D721Med (cell line): ENCODE data around the gene LAMA5.

ENCODE experiments used
- DNase-seq: peaks from one replicate; pipeline ENCODE4 v3.0.0; 2011; ENCODE audit warnings: low spot score; ENCODE audit not compliant: insufficient read length
- FAIRE-seq: peaks from 2 replicates; lab custom pipeline; 2011; peaks lifted over from hg19 to GRCh38; lab: Jason Lieb, UNC
- TF ChIP-seq, protein P1 (sequence below): IDR thresholded peaks from 2 replicates; pipeline ENCODE4 v1.5.1; 2012; ENCODE audit warnings: mild to moderate bottlenecking, control low read depth; ENCODE audit not compliant: insufficient read depth; ENCODE audit errors: missing control alignments

LAMA5 gene

GRCh38 chr20:62317167-62317655 lies 49.9 kb downstream of the LAMA5 start:
- no peak for FAIRE-seq
- TF ChIP-seq, protein P1, sequence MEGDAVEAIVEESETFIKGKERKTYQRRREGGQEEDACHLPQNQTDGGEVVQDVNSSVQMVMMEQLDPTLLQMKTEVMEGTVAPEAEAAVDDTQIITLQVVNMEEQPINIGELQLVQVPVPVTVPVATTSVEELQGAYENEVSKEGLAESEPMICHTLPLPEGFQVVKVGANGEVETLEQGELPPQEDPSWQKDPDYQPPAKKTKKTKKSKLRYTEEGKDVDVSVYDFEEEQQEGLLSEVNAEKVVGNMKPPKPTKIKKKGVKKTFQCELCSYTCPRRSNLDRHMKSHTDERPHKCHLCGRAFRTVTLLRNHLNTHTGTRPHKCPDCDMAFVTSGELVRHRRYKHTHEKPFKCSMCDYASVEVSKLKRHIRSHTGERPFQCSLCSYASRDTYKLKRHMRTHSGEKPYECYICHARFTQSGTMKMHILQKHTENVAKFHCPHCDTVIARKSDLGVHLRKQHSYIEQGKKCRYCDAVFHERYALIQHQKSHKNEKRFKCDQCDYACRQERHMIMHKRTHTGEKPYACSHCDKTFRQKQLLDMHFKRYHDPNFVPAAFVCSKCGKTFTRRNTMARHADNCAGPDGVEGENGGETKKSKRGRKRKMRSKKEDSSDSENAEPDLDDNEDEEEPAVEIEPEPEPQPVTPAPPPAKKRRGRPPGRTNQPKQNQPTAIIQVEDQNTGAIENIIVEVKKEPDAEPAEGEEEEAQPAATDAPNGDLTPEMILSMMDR: no peak
- DNase-seq: no peak

DNA sequence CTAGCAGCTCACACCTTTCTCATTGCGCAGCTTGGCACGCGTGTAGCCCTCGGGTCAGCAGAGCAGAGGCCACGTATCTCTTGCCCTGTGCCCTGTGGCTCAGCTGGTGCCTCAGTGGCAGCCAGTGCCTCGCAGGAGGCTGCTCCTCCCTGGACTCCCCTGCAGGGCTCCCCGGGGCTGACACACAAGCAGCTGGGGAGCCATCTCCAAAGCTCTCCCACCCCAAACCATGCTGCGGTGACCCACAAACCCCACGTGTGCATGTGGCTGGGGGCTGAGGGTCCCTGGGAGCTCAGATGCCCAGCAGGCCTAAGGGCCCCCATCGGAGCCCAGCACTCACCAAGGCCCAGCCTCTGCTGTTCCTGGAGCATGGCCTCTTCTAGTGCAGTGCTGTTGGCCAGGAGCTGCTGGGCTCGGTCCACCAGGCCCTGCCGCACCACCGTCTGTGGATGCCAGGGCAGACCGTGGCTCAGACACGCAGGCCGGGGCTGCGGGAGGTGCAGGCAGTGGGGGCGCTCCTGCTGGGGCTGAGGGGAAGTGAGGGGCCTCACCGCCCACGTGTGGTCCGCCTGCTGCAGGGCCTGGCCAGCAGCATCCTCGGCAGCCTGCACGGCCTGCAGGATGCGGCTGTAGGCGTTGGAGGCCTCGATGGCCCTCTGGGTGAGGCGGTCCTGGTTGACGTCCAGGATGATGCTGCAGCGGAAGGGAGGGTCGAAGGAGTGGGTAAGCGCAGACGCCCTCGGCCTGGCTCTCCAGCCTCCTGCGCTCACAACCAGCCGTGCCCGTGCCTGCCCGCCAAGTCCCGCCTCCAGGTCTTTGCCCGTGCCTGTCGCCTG lies 50.6 kb downstream of the LAMA5 start:
- no peak for DNase-seq
- FAIRE-seq: no peak
- TF ChIP-seq, protein P1: no peak

GRCh38 chr20:62315773-62316172 lies 51.3 kb downstream of the LAMA5 start:
- DNase-seq: no peak
- TF ChIP-seq, protein P1: no peak
- FAIRE-seq: no peak

- no peak for DNase-seq
- no peak for FAIRE-seq
- TF ChIP-seq, protein P1: no peak
Observed at GRCh38 chr20:62314711-62315302, 52.3 kb downstream of the LAMA5 start.

- no peak for DNase-seq
- TF ChIP-seq, protein P1: no peak
- no peak for FAIRE-seq
Observed at GRCh38 chr20:62314339-62314638, 52.8 kb downstream of the LAMA5 start.

DNA sequence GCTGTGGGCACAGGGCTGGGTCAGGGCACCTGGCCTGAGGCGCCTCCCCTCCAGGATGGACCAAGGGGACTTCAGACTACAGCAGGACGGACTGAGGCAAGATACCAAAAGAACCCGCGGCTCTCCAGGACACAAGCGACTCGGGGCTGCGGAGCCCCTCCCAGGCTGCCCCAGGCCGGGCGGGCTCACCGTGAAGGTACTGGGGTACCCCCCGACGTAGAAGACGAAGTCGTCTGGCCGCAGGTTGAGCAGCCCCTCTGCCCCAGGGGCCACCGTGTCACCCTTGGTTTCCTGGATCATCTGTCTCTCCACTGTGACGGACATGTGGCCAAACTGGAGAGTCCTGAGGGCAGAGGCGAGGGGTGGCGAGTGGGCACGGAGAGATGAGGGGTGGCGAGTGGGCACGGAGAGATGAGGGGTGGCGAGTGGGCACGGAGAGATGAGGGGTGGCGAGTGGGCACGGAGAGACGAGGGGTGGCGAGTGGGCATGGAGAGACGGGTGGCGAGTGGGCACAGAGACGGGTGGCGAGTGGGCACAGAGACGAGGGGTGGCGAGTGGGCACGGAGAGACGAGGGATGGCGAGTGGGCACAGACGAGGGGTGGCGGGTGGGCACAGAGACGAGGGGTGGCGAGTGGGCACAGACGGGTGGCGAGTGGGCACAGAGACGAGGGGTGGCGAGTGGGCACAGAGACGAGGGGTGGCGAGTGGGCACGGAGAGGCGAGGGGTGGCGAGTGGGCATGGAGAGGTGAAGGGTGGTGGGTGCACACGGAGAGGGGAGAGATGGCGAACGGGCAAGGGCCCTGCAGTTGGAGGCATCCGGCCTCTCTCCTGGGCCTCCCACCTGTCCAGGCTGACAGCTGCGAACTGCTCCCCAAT lies 53.4 kb downstream of the LAMA5 start:
- TF ChIP-seq, protein P1: no peak
- FAIRE-seq: no peak
- no peak for DNase-seq
